HG03342 (cell line): ENCODE measurements around the gene LGR6.
"Not testable (repeated sequence)": the region's sequence is repeated elsewhere in the genome, so short reads cannot be mapped to it uniquely, and the experiment has no call there.

ENCODE experiments used
- ATAC-seq: cut with Tn5 transposase; IDR thresholded peaks from one replicate; pipeline ENCODE4 v1.9.1; 2021; ENCODE audit warnings: mild to moderate bottlenecking, moderate library complexity; ENCODE audit not compliant: unreplicated experiment

Gene LGR6, protein sequence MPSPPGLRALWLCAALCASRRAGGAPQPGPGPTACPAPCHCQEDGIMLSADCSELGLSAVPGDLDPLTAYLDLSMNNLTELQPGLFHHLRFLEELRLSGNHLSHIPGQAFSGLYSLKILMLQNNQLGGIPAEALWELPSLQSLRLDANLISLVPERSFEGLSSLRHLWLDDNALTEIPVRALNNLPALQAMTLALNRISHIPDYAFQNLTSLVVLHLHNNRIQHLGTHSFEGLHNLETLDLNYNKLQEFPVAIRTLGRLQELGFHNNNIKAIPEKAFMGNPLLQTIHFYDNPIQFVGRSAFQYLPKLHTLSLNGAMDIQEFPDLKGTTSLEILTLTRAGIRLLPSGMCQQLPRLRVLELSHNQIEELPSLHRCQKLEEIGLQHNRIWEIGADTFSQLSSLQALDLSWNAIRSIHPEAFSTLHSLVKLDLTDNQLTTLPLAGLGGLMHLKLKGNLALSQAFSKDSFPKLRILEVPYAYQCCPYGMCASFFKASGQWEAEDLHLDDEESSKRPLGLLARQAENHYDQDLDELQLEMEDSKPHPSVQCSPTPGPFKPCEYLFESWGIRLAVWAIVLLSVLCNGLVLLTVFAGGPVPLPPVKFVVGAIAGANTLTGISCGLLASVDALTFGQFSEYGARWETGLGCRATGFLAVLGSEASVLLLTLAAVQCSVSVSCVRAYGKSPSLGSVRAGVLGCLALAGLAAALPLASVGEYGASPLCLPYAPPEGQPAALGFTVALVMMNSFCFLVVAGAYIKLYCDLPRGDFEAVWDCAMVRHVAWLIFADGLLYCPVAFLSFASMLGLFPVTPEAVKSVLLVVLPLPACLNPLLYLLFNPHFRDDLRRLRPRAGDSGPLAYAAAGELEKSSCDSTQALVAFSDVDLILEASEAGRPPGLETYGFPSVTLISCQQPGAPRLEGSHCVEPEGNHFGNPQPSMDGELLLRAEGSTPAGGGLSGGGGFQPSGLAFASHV

GRCh38 chr1:202193614-202194327, at the start of gene LGR6:
Gene LGR6, plus strand, starts transcription at chr1:202193799. Its CDS starts 191 bp downstream, at chr1:202193990.
- no peak for ATAC-seq

- ATAC-seq, result peak; percentile 55
These were observed 49.1 kb upstream of the LGR6 start, which contains the start of gene ARL8A for GRCh38 chr1:202144402-202145067. Gene ARL8A, minus strand, starts transcription at chr1:202144737. Its CDS starts 165 bp downstream, at chr1:202144572.

GRCh38 chr1:202145068-202145743, 48.4 kb upstream of the LGR6 start:
- no peak for ATAC-seq

- ATAC-seq, result not testable (repeated sequence)
These were observed 47.9 kb upstream of the LGR6 start for GRCh38 chr1:202145744-202146140.

DNA sequence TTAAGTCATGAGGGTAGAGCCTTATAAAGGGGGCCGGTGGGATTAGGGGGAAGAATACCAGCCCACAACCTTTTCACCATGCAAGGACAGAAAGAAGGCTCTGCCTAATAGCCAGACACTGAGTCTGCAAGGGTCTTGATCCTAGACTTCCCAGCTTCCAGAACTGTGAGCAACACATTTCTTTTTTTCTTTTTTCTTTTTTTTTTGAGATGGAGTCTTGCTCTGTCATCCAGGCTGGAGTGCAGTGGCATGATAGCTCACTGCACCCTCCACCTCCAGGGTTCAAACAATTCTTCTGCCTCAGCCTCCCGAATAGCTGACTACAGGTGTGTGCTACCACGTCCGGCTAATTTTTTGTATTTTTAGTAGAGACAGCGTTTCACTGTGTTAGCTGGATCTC, 47.3 kb upstream of the LGR6 start:
- ATAC-seq, result no peak

DNA sequence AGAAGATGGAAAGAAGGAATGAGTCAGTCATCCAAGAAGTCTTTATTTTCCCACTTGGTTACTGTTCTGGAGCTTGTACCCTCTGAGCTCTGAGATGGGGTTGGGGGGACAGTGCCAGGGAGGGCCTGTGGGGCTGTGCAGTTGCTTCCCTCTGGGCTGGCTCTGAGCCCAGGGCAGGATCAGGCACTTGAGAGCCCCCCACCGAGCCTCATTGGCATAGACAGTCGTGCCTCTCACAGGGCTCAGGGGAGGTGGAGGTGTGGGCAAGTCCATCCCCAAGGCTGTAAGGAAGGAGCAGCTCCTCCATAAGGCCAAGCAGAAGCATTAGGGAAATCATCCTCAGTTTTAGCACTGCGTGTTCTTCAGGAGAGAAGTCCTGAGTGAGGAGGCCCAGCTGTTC, 46.6 kb upstream of the LGR6 start:
- ATAC-seq, result no peak

GRCh38 chr1:202148391-202148790, 45.2 kb upstream of the LGR6 start:
- no peak for ATAC-seq

DNA sequence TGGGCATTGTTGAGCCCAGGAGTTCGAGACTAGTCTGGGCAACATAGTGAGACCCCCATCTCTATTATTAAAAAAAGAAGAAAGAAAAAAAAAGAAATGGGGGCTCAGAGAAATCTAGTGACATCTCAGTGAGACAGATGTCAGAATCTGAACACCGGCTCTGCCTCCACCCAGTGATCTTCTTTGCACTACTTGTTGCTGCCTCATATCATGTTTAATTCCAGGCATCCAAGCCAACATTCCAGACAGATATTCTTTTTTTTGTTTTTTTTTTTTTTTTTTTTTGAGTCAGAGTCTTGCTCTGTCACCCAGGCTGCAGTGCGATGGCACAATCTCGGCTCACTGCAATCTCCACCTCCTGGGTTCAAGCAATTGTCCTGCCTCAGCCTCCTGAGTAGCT, 44.0 kb upstream of the LGR6 start:
- ATAC-seq, result no peak

DNA sequence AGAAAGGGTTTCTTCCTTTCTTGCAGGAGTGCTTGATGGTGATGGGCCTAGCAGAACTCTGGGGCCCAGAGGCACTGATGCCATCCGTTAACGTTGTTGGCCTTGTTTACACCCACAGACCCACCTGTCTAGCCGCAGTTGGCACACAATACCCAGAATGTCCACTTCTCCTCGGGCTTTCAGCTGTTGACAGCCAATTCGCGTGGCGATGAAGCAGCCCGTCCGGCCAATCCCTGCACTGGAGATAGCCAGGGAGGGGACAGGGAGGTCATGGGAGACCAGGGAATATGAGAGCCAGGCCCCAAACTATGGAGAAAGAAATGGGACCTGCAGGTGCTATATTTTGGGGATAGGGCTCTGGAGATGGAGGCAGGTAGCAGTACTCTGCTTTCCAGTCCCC, 43.4 kb upstream of the LGR6 start:
- no peak for ATAC-seq

DNA sequence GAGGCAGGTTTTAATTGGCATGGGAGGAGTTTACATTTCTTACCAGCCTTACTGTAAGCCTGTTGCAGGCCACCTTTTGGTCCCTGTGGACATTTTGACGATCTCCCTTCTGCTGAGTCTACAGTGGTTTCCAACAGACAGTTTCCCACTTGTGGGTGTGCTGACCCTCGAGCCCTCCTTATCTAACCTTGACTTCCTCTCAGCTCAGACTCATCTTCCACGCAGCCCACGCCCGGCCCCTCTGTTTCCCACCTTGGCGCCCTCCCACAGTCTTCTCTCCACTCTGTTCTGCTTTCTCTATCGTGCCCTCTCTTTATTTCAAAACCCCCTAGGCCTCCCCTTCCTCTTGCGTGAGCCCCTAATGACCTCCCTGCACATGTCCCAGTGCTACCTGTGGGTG, 43.0 kb upstream of the LGR6 start:
- ATAC-seq, result no peak

DNA sequence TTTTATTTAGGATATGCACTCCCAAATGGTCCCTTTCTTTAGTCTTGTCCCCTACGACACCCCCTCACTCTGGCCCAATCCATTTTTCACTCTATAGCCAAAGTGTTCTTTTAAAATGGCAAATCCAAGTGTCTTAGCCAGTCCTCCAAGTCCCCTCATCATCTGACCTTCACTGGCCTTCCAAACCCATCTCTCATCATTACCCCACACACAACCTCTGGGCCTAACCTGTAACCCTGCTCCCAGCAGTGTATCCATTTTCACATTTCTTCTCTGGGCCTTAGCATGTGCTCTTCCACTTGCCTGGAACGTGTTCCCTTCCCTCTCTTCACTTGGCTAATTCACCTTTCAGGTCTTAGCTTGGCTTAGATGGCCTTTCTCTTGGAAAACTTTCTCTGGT, 42.6 kb upstream of the LGR6 start:
- ATAC-seq, result no peak

DNA sequence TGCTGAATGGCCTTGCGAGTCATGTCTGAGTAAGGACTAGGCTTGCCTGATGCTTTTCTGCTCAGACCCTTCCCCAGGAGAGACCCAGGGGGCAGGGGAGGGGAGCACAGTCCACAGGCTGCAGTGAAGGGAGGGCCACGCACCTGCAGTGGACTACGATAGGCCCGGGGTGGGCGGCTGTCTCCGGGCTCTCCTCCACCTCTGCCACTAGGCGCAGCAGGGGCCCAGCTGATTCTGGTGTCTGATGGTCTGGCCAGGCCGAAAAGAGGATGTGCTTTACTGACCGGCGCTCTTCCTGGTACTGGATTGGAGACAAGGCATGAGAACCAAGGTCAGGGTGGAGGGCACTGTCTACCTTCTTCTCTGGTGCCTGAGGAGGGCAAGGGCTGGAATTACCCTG, 41.2 kb upstream of the LGR6 start:
- ATAC-seq, result no peak

- ATAC-seq, result no peak
These were observed 40.3 kb upstream of the LGR6 start for GRCh38 chr1:202153284-202153683.

- ATAC-seq, result no peak
These were observed 39.3 kb upstream of the LGR6 start for GRCh38 chr1:202154148-202154765.

DNA sequence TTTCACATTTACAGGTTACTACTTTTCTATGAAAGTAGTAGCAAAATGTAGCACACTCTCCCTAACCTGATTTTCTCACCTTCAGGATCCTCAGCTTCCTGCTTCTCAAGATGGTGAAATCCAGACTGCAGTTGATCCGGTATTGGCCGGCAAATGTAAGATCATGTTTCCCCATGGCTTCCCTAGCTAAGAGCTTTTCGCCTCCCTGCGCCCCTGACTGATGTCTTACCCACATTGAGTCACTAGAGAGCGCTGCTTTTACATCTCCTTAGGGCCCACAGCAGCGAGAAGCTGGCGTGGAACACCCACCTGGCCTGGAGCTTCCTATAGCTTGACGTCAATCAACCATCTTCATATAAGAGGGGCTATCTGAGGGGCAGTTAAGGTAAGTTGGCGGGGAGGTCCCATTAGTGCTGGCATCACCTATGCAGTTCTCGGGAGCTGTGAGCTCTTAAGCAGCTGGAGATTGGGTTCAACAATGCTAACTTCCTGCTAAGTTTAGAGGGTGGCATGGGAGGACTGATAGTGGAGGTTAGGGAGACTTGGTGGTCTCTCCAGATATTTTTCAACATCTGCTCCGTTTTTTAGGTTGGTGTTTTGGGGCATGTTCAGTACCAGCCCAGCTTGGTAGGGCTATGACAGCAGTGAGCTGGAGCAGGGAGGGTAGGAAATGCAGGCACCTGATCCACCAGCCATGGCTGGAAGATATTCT, 38.7 kb upstream of the LGR6 start:
- ATAC-seq, result no peak

GRCh38 chr1:202155478-202156021, 38.0 kb upstream of the LGR6 start:
- no peak for ATAC-seq

- ATAC-seq, result no peak
These were observed 37.0 kb upstream of the LGR6 start for GRCh38 chr1:202156590-202156989.

GRCh38 chr1:202157945-202158344, 35.7 kb upstream of the LGR6 start:
- ATAC-seq, result no peak
